Mucosa of descending colon (tissue), 3 donors: ENCODE measurements around the gene PHF12. TPM values are rescaled to one million over a fixed set of nuclear protein-coding genes. Genes with fewer than 3 reads are reported as not detected.

Experiments
- ATAC-seq: fragments of 200-7000 bp; cut with Tn5 transposase; one replicate; pipeline ENCODE4 v1.9.1; 2020; ENCODE audit warnings: mild to moderate bottlenecking, moderate library complexity
- DNase-seq, 3 donors: peaks; one replicate each; pipeline ENCODE4 v3.0.0-alpha.2; 2020
- H3K36me3 ChIP-seq: fragments of 200-600 bp; one replicate; pipeline ENCODE4 v1.8.0; 2021; ENCODE audit warnings: low read depth, mild to moderate bottlenecking
- H3K4me1 ChIP-seq: fragments of 200-600 bp; one replicate; pipeline ENCODE4 v1.8.0; 2021; ENCODE audit warnings: low read depth, mild to moderate bottlenecking
- H3K4me3 ChIP-seq: fragments of 200-600 bp; one replicate; pipeline ENCODE4 v1.8.0; 2021; ENCODE audit warnings: mild to moderate bottlenecking
- H3K9me3 ChIP-seq: fragments of 200-600 bp; one replicate; pipeline ENCODE4 v1.8.0; 2021; ENCODE audit warnings: mild to moderate bottlenecking
- intact Hi-C, 2 donors: fragments of 100-400 bp; cut with DNase I in 1 of 2; cut with micrococcal nuclease in 1 of 2; formaldehyde crosslinking; loops; one replicate each; pipeline versions ENCODE4 v1.11.0 to v1.11.1; 2022; cut with DNase I, micrococcal nuclease
- total RNA-seq, 3 donors: library from RNA; stranded (reverse); fragmentation: NEBNext Ultra II Directional in 2 of 3; extraction: Animal tissue kit (Norgen Biotek cat#: 25700) in 2 of 3; gene quantifications; one replicate each; pipeline versions ENCODE4 v1.2.1 to v1.2.4, GENCODE V29; 2021 to 2023
- TF ChIP-seq, protein P1 (sequence below): fragments of 200-600 bp; IDR thresholded peaks from one replicate; pipeline ENCODE4 v1.8.0; 2022; ENCODE audit warnings: antibody characterized with exemption, mild to moderate bottlenecking
- donor health status: DM: no; HTN: no; CAD: no; lungs with moderate emphysema.
- donor health status: DM: no; HTN: no; CAD: no.
- donor health status: DM: no; HTN: yes; CAD: no.

The PHF12 gene
- total RNA-seq, 3 donors from 2014 or later, result 35.9 to 59.7 (median 39.2) TPM

DNA sequence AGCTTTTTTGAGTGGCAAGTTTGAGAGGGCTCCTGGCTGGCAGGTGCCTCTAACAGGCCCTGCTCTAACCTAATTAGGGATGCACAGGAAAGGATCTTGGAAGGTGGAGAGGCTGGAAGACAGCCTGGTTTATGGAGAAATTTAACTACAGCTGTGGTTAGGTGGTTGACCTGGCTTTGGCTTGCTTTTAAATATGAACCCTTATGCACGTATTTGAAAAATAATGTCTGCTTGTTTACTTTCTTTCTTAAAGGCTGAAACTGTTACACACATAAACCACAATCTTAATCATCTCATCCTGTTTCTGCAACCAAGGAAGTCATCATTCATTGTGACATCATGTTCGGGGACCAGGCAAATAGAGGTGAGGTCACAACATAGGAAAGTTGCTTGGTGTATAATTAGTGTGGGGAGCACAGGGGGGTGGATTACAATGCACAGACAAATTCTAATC is 25.4 kb downstream of the PHF12 start:
- no peaks in the 10 kb centered on the region for H3K9me3 ChIP-seq
- peak; percentile 85 for ATAC-seq
- no peak for DNase-seq
- intact Hi-C loops, result no loop called here
- no peaks in the 10 kb centered on the region for H3K4me1 ChIP-seq
- H3K4me3 ChIP-seq, result no peak overlapping the region
- TF ChIP-seq, protein P1, sequence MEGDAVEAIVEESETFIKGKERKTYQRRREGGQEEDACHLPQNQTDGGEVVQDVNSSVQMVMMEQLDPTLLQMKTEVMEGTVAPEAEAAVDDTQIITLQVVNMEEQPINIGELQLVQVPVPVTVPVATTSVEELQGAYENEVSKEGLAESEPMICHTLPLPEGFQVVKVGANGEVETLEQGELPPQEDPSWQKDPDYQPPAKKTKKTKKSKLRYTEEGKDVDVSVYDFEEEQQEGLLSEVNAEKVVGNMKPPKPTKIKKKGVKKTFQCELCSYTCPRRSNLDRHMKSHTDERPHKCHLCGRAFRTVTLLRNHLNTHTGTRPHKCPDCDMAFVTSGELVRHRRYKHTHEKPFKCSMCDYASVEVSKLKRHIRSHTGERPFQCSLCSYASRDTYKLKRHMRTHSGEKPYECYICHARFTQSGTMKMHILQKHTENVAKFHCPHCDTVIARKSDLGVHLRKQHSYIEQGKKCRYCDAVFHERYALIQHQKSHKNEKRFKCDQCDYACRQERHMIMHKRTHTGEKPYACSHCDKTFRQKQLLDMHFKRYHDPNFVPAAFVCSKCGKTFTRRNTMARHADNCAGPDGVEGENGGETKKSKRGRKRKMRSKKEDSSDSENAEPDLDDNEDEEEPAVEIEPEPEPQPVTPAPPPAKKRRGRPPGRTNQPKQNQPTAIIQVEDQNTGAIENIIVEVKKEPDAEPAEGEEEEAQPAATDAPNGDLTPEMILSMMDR, result no peak
- no peaks in the 10 kb centered on the region for H3K36me3 ChIP-seq

DNA sequence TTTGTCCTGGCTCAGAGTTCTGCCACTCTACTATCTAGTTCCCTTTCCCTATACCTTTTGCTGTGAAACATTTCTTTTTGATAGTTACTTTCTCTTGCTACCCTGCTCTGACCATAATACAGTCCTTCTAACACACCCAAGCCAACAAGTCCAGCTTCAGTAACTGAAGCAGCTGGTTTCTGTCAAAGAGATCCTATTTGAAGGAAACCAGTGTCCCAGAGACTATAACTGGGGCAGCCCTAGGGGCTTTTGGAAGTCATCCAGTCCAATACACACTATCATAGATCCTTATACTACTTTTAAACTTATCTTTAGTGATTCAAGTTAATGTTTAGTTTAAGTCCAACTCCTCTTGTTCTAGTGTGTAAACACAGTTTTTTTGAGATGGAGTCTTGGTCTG is 31.1 kb downstream of the PHF12 start:
- intact Hi-C loops, result no loop called here
- Histone ChIP-seq H3K36me3 (peaks cover 15% of the 10 kb centered on the region), H3K9me3 (no peaks in the 10 kb centered on the region), H3K4me1 (no peaks in the 10 kb centered on the region), H3K4me3 (no peak overlapping the region)
- TF ChIP-seq, protein P1, result no peak
- ATAC-seq (no peak), DNase-seq (no peak)

DNA sequence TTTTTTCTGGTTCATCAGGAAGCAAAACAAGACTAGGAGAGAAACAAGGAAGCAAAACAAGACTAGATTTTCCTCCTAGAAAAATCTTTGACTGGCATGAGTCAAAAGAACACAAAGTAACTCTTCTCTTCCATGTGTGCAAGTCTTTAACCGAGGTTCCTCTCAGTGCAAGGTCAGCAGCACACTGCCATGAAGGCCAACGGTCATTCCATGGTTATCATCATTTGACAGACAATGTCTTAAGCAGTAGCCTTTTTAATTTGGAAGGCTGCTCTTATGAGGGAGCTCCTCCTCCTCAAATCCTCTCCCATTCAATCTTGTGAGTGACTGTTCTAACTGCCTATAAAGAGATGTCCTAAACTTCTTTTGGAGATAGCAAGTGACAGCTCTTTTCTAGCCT is 33.0 kb downstream of the PHF12 start:
- Histone ChIP-seq H3K9me3 (no peaks in the 10 kb centered on the region), H3K36me3 (peaks cover 15% of the 10 kb centered on the region), H3K4me1 (no peaks in the 10 kb centered on the region), H3K4me3 (no peak overlapping the region)
- TF ChIP-seq, protein P1, result no peak
- DNase-seq, result no peak
- intact Hi-C loops, result loop anchor here in 1 of 2 donors (10.0 kb wide), 1 partner anchor 163 kb away; no protein-coding TSS in a partner anchor
- ATAC-seq, result no peak

DNA sequence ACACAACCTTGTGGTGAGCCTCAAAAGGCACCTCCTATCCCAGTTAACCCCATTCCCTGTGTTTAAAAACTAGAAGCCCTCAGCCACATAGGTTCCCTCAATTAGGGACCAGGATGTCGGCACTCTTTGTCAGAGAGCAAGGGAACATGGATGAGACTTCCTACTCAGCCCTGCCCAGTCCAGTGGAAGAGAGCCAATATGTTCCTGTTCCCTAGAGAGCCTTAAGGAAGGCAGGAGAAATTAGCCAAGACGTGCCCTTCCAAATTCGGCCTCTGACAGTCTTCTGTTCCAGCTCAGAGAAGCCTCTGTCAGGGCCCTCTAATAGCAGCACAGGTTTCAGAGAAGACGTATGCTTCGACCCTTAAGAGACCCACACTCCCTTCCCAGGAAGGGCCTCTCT is 33.9 kb downstream of the PHF12 start:
- Histone ChIP-seq H3K4me3 (no peak overlapping the region), H3K9me3 (no peaks in the 10 kb centered on the region), H3K4me1 (peaks cover 5% of the 10 kb centered on the region), H3K36me3 (peaks cover 15% of the 10 kb centered on the region)
- TF ChIP-seq, protein P1, result no peak
- DNase-seq (no peak), ATAC-seq (no peak)
- intact Hi-C loops, result loop anchor here in 1 of 2 donors (10.0 kb wide), 1 partner anchor 163 kb away; no protein-coding TSS in a partner anchor

DNA sequence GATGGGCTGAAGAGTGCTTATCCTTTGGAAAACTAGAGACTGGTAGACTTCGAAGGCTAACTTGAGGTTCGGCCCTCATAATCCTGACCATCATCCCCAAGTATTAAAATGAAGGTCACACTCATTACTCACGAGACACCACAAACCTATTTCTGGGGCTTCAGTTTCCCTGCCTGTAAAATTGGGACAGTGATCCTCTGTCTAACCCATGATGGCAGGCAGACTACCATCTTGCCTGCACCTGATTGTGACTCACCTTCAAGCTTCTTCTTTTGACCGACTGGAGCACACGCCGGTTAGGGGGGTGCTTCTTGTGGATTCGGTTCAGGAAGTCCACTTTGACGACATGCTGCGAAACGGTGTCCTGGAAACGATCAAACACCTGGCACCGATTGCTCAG is 34.3 kb downstream of the PHF12 start:
- no peak for ATAC-seq
- intact Hi-C loops, result loop anchor here in 1 of 2 donors (10.0 kb wide), 1 partner anchor 162 kb away; no protein-coding TSS in a partner anchor

More for the DNA sequence above, 34.3 kb downstream of the PHF12 start:
- peaks cover 6% of the 10 kb centered on the region for H3K4me1 ChIP-seq
- H3K9me3 ChIP-seq, result no peaks in the 10 kb centered on the region
- TF ChIP-seq, protein P1, result no peak
- peaks cover 15% of the 10 kb centered on the region for H3K36me3 ChIP-seq
- DNase-seq, result no peak
- no peak overlapping the region for H3K4me3 ChIP-seq
